Neural cell (in vitro differentiated cells): ENCODE results near the gene ACY1.

Experiments used
- EZH2 ChIP-seq: fragments of 200-600, 300-800 bp; shearing (Covaris generic), sonication (generic); IDR thresholded peaks from 2 replicates; pipeline ENCODE4 v1.6.1; 2014; ENCODE audit warnings: antibody characterized with exemption, low read length, borderline replicate concordance, mild to moderate bottlenecking; ENCODE audit not compliant: insufficient read depth, poor library complexity, severe bottlenecking
- TAF1 ChIP-seq: IDR thresholded peaks from 2 replicates; pipeline ENCODE4 v1.6.1; 2012; ENCODE audit warnings: low read depth

DNA sequence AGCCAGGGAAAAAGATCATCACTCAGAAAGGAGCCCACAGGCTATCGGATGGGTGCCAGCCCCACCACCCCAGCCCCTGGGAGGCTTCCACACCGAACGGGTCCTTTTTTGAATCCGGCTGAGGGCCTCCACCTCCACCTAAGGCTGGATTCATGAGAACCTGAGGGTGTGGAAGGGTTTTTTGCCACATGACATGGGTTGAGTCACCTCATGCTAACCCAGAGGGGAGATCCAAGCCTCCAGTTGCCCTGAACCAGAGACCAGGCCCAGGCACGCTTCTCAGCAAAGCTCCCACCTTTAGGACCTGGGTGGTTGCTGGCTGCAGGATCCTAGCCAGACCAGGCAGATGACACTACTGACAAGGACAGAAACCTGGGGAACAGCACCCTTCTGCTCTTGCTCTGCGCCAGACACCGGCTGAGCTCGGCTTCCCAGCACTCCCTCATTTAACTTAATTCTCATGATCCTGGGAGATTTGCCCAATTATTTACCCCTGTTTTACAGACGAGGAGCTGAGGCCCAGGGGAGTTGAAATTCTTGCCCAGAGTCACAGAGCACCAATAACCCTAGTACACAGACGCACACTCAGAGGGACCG is 47.5 kb downstream of the ACY1 start:
- no peak for TF ChIP-seq TAF1
- no peak for TF ChIP-seq EZH2
